ENCODE measurements around the gene TK1.
A peak's percentile ranks its signal among the peaks of the same experiment; 100 is the strongest.

TK1 gene

DNA sequence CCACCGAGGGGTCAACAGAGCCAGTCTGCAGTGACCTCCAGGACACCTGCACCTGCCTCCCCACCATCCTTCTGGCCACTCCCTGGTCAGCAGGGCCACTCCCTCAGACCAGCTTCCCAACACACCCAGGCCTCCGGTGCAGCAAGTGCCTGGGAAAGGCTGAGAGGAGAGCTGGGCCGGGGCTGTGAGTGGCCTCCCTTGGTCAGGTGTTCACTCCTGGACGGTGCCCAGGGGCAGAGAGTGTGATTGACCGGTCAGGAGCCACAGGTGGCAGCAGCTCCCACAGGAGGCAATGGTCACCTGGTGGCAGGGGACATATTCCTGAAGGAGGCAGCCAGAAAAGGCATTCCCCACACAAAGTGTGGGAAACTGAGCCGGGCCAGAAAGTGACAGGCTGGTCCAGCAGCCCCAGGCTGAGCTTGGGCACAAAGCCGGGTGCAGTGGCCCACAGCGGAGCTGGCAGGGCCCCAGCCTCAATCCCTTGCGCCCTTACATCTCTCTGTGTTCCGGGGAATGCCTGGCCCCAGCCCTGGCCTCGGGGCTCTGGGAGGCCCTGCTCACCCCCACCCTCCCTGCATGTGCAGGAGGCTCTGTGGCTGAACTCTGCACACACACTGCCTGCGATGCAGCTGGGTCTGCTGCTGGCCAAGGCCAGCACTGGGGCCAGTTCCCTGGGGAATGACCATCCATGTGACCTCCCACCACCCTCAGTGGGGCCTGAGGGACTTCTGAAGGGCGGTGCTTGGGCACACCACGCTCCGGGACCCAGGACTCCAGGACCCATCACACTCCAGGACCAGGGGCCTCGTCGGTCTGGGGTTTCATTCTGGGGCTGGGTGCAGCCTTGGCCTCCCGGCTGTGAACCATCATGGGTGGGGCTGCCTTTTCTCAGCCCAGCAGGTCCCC, 41.9 kb downstream of the TK1 start:
- no peak for DNase-seq (ENCODE audit: low read depth)
- no peak overlapping the region for H3K4me3 ChIP-seq (ENCODE audit: control insufficient read depth, low read depth, low read length)
- TF ChIP-seq CTCF (IDR thresholded peaks at IDR 0.05; ENCODE audit: control insufficient read depth, insufficient read depth, low read depth, low read length, missing control alignments) = no peak

DNA sequence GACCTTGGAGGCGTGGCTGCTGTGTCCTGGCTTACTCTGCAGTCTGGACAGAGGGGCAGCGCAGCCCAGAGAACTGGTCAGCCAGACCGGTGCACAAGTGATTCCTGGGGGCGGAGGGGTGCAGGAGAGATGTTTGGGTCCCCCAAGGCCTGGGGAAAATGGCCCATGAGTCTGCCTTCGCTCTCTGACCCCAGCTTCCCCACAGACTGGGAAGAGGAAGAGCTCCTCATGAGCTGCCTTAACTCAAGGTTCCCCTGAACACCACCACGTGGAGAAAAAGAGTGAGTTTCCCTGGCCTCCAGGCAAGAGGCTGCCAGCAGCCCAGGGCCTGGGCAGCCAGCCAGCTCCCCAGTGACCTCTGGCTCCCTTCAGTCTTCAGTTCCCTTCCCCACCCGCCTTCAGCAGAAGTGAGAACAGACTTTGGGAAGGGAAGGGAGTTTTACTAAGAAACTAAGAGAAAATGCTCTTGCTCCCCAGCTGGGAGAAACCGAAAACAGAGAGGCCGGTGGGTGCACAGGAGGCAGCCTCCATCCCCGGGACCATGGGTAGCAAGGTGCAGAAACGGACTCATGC, 42.6 kb downstream of the TK1 start:
- no peak overlapping the region for H3K4me3 ChIP-seq (ENCODE audit: control insufficient read depth, low read depth, low read length)
- no peak for TF ChIP-seq CTCF (IDR thresholded peaks at IDR 0.05; ENCODE audit: control insufficient read depth, insufficient read depth, low read depth, low read length, missing control alignments)
- peak; percentile 14 for DNase-seq (ENCODE audit: low read depth)

DNA sequence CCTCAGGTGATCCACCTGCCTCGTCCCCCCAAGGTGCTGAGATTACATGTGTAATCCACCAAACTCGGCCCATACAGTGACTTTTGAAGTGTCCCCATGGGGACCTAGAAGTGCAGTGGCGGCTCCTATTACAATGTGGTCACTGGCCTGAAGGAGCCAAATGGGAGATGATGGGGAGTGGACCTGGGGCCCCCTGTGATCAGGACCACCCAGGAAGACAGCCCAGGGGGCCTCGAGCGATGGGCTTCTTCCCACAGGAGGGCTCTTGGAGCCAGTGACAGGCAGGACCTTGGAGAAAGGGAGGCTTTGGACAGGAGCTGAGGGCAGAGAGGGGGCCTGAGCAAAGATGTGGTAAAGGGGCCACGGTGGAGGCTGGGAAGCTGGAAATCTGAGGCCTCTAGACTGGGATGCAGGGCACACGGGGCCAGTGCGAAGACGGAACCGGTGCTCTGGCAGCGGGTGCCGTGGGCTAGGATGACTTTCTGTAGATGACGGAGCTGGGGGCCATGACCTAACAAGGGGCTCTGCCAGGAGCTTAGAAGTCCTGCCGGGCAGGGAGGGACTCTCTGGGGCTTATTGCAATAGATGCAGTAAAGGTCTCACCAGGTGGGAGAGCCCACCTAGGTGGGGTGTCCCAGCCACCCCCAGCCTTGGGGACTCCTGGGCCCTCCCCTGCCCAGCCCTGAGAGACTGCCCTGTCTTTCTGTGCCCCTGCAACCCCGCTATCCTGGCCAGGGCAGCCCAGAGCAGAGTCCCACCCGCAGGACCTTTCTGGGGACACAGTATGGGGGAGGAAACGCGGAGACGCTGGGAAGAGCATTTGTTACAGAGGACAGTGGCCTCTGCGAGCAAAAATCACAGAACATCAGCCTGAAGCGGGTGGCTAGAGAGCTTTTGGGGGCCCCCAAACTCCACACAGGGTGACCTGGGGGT, 43.4 kb downstream of the TK1 start:
- H3K4me3 ChIP-seq (ENCODE audit: control insufficient read depth, low read depth, low read length) = no peak overlapping the region
- TF ChIP-seq CTCF (IDR thresholded peaks at IDR 0.05; ENCODE audit: control insufficient read depth, insufficient read depth, low read depth, low read length, missing control alignments) = no peak
- no peak for DNase-seq (ENCODE audit: low read depth)

GRCh38 chr17:78142119-78142861, 44.6 kb downstream of the TK1 start:
- no peak overlapping the region for H3K4me3 ChIP-seq (ENCODE audit: control insufficient read depth, low read depth, low read length)
- no peak for DNase-seq (ENCODE audit: low read depth)
- no peak for TF ChIP-seq CTCF (IDR thresholded peaks at IDR 0.05; ENCODE audit: control insufficient read depth, insufficient read depth, low read depth, low read length, missing control alignments)

DNA sequence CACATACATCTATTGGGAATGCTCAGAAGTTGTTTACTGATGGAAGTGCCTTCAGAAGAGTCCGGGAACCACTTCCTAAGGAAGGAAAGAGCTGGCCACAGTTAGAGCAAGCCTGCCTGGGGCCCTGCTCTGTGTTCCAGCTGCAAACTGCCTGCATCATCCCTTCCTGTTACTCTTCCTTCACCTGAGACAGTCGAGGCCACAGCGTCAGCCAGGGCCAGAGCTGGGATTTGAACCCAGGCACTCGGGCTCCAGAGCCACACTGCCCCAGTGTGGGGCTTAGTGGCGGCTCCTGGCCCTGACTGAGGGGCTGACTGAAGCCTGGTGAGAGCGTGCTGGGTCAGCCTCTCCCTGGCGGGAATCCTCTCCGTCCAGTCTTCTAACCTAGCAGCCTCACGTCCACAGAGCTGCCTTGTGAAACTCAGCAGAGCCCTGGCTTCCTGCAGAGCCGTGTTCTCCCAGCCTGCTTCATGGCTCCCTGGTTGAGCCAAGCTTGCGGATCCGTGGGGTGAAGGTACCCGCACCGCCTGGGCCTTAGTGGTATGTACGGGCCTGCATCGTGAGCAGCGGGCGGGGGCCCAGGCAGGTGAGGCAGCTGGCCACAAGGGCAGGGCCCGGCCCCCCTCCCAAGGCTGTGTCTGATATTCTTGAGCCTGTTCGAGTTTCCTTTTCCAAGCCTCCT, 45.3 kb downstream of the TK1 start:
- DNase-seq (ENCODE audit: low read depth) = no peak
- no peak for TF ChIP-seq CTCF (IDR thresholded peaks at IDR 0.05; ENCODE audit: control insufficient read depth, insufficient read depth, low read depth, low read length, missing control alignments)
- no peak overlapping the region for H3K4me3 ChIP-seq (ENCODE audit: control insufficient read depth, low read depth, low read length)
